HG03432 (cell line): Measurements from ENCODE around the gene CNIH2.

Source experiments
- ATAC-seq: cut with Tn5 transposase; IDR thresholded peaks from one replicate; pipeline ENCODE4 v1.9.1; 2021; ENCODE audit warnings: mild to moderate bottlenecking, moderate library complexity; ENCODE audit not compliant: unreplicated experiment

Gene CNIH2

DNA sequence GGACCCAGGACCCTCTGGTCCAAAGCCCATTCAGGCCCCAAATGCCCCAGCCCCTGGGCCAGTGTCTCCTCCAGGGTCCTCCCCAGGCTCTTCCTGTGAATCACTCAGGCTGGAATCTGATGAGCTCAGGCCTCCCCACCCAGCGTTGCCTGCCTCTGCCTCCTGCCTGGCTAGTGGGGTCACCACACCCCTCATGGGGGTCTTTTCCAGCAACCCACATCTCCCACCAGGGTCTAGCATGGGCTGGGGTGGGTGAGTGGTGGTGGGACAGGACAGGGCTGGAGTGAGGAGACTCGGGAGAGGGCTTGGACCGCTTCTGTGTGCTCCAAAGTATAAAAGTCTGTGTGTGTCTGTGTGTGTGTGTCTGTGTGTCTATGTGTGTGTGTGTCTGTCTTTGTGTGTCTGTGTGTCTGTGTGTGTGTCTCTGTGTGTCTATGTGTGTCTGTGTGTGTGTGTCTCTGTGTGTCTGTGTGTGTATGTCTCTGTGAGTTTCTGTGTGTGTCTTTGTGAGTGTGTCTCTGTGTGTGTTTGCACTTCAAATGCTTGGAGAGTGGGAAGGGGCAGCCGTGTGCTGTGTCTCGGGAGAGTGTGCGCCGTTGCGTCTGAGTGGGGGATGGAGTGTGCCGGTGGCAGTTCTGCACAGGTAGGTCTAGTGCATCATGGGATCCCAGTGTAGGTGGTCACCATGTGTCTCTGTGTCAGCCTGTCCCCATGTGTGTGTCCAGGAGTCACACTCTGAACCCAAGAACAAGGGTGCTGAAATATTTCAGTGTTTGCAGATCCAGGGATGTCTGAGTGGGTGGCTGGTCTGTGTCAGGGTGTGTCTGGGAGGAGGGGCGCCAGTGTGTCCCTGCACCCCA lies 49.4 kb downstream of the CNIH2 start:
- ATAC-seq, result no peak

DNA sequence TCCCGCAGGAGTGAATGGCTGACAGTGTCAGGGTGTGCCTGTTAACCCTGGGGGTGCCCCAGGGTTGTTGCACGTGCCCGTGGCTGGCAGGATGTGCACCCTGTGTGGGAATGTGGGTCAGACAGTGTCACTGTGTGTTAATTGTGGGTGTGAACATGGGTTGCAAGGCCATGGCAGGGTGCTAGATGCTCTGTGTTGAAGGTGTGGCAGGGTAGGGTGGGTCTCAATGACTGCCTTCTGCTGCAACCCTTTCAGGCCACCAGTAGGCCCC lies 50.0 kb downstream of the CNIH2 start:
- ATAC-seq, result no peak

DNA sequence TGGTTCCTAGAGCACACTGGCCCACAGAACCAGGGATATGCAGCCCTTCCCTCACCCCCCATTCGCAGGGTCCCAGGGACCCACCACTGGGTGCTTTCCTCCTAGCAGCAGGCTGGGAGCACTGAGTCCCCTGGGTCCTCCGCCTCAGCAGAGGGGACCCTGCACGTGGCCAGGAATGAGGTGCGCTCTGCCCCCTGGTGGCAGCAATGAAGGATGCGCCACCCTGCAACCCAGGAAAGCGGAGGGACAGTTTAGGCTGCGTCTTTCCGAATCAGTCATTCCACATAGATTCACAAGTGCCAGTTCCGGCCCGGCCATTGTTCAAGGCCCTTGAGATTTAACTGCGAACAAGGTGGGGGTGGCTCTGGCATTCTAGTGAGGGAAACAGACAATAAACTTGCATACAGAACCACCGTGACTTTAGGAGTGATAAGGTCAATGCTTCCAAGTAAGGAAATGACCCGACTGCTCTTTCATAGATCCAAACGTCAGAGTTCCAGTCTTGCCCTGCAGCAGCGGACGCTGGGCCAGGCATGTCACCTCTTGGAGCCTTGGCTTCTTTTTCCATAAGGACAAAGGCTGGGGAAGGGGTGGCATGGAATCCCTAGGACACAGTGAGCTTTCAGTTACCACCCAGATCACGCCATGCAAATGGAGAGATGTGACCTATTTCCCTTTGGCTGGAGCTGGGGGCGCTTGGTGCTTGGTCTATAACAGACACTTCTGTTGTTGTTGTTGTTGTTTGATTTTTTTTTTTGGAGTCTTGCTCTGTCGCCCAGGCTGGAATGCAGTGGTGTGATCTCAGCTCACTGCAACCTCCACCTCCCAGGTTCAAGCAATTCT lies 50.5 kb downstream of the CNIH2 start:
- peak; percentile 70 for ATAC-seq

DNA sequence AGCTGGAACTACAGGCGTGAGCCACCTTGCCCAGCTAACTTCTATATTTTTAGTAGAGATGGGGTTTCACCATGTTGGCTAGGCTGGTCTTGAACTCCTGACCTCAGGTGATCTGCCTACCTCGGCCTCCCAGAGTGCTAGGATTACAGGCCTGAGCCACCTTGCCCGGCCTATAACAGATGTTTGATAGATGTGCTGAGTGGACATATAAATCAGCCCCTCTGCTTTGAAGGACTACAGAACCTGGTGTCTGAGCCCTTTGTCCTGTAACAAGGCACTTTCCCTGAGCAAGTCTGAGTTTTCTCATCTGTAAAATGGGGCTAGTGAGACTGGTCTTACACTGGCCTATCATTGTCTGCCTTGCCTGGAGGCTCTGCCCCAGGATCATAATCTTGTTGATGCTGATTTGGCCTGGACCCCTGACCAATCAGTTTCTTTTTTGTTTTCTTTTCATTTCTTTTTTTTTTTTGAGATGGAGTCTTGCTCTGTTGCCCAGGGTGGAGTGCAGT lies 51.2 kb downstream of the CNIH2 start:
- no peak for ATAC-seq

DNA sequence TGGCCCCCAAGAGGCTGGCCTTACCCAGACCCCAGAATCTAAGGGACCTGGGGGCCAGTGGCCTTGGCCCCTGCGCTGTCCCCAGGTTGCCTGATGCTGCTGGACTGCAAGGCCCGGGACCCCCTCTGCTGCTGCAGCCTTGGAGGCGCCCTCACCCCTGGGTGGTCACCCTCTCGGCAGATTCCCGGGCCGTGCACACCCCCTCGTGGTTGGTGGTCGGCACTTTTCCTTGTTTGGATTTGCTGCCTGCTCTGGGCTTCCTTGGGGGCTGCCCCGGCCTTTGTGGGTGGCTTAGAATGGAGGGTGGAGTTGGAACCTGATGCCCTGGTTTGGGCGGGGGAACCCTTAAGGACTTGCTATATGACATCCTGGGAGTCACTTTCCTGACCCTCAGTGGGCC lies 53.0 kb downstream of the CNIH2 start:
- ATAC-seq, result no peak

DNA sequence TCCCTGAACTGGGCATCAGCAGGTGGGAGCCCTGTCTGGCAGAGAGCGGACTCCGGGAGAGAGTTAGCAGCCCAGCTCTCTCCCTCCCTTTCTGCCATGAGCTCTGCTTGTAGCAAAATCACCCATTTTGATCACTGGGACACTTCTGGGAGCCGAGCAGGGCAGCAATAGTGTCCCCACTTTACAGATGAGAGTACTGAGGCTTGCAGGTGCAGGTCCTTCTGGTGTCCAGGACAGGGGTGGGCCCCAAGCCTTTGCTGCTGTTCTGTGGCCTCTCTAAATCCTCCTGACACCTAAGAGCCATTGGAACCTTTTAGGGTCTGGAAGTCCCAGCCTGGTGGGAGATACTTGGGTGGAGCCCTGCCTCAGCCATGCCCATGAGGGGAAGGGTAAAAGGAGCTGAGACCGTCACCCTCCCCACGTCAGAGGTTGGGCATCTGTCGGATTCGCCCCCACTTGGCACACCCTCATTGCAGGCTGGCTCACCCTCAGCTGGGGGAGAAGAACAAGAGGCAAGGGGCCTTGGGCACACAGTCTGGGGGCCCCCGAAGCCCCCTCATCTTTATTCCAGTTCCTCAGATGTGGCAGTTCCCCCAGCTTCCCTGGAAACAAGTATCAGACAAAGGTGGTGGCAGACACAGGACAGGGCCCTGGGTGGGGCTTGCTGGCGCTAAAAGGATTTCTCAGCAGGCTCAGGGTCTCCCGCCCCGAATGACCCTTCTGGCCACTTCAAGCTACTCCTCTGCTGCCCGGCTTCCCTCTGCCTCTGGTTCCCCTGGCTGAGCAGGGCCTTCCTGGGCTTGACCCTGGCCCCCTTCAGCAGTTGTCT lies 53.8 kb downstream of the CNIH2 start:
- ATAC-seq, result no peak

DNA sequence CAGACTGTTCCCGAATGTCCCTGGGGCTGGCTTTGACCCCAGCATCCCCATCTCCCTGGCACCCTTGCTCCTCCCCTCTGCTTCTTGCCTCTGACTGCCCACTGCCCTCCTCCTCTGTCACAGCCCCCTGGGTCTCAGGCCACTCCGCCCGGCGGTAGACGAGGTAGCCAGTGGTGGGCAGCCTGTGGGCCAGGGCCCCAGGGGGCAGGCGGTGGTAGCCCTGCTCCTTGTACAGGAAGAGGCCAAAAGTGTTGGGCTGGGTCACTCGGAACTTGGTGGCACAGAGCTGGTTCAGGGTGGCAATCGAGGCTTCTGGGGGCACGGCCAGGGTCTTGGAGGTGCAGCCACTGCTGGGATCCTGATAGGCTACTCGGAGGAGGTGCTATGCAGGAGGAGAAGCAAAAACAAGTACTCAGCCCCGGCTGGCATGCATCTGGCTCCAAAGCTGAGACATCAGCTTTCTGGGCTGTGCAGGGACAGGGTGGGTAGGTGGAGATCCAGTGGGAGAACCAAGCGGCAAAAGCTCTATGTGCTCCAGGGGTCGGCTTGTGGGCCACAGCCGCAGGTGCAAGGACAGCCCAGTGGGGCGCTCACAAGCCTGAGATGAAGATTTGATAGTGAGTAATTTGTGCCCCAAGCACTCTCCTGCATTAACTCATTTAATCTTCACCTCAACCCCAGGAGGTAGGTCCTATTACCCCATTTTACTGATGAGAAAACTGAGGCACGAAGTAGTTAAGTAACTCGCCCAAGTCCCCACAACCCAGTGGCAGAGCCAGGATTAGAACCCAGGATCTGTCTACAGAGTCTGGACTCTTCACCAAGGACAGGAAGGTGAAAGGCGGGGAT lies 54.6 kb downstream of the CNIH2 start:
- ATAC-seq, result no peak

DNA sequence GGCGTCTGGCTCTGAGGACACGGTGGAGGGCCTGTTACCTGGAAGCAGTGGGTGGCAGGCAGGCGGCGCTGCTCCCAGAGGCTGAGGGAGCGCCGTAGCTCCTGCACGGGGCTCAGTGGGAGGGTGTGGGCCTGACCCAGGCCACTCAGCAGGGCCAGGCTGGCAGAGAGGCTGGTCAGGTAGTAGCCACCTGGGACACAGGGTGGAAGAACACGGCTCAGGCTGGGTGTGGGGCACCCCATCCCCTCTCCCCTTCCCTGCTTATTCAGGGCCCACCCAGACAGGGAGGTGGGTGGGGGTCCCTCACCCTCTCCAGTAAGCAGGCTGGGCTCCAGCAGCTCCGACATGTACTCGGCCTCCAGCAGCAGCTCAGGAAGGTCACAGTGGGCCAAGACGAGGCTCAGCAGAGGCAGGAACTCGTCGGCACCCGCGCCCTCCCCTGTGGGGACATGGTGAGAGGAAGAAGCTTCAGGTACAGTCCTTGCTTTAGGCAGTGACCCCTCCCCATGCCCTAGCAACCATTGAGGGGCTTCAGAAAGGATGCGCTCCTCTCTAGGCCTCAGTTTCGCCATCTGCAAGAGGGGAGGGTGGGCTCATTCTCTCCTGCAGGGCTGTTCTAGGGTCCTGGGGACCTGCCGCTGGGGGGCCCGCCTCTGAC lies 55.4 kb downstream of the CNIH2 start:
- no peak for ATAC-seq
